HG02884 (cell line): ENCODE results near the gene PLA2G15.

Source experiments
- ATAC-seq: cut with Tn5 transposase; IDR thresholded peaks from one replicate; pipeline ENCODE4 v1.9.1; 2021; ENCODE audit warnings: mild to moderate bottlenecking, moderate library complexity; ENCODE audit not compliant: unreplicated experiment

PLA2G15 gene, protein sequence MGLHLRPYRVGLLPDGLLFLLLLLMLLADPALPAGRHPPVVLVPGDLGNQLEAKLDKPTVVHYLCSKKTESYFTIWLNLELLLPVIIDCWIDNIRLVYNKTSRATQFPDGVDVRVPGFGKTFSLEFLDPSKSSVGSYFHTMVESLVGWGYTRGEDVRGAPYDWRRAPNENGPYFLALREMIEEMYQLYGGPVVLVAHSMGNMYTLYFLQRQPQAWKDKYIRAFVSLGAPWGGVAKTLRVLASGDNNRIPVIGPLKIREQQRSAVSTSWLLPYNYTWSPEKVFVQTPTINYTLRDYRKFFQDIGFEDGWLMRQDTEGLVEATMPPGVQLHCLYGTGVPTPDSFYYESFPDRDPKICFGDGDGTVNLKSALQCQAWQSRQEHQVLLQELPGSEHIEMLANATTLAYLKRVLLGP

DNA sequence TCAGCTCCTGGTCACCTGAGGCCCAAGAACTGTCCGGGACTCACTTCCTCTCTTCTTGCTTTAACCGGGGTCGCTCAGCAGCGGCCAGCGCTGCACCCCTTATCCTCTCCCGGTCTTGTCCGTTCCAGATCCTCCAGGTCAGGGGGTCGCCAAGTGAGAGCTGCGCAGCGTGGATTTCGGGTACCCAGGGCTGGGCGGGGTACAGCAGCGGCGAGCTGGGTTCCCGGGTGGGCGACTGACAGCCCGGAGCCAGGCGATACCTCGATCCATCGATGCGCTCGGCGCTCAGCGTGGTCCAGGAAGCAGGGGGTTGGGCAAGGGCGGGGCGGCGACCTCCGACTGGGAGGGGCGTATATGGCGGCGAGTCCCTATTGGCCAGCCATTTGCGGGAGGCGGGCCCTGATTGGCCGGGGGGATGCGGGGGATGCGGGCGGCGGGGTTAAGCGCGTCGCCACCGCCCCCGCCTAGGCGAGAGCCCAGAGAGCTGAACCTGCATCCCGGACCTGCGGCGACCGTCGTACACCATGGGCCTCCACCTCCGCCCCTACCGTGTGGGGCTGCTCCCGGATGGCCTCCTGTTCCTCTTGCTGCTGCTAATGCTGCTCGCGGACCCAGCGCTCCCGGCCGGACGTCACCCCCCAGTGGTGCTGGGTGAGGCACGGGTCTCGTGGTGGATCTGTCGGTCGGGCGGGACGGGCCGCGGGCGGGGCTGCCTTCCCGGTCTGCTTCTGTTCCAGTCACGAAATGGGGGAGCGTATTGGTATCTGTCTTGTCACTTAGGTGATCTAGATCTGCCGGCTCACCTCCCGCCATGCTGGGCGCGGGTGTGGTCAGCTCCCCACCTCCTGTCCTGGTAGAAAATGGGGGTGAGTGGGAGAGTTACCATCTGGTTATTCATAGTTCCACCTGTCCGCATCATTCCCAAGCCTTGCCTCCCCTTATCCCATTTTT, at the start of gene PLA2G15:
PLA2G15 (plus strand) TSS at position 471 of the 951 bp plus-strand sequence; CDS start at position 525, 54 bp downstream.
- ATAC-seq = peak; percentile 87

DNA sequence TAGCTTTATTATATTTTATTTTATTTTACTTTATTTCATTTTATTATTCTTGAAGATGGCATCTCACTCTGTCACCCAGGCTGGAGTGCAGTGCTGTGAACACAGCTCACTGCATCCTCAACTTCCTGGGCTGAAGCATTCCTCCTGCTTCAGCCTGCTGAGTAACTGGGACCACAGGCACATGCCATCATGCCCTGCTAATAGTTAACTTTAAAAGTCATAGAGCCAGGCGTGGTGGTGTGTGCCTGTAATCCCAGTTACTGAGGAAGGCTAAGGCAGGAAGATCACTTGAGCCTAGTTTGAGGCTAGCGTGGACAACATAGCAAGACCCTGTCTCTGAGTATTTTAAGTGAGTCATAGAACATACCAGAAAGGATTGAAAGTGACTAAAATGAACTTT, 47.9 kb upstream of the PLA2G15 start:
- ATAC-seq = no peak

DNA sequence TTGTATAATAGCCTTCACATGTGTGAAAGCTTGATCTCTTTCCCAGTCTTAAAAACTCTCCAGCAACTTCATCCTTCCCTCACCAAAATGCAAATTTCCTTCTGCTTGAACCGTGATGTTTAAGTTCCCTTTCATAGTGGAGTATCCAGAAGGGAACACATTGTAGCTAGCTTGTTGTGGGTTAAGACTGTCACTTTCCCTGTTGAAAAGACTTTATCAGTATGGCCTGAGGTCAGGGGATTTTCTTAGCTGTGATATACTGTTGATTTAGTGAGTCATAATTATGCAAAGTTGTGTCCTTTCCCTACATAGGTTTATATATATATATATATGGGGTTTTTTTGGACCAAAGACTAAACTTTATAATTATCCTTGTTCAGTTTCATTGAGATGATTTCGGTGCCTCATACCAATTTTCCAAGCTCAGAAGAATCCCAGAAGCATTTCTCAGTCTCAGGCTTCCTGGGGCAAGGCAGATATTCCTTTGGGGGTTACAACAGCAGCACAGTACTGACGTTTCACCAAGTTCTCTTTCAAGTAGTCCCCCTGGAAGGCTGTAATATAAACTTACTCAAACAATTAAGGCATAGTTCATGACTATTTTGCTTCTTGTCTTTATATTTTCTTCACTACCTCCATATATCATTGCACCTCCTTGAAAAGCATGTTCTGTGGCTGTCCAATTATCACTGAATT, 44.9 kb upstream of the PLA2G15 start:
- ATAC-seq = no peak

DNA sequence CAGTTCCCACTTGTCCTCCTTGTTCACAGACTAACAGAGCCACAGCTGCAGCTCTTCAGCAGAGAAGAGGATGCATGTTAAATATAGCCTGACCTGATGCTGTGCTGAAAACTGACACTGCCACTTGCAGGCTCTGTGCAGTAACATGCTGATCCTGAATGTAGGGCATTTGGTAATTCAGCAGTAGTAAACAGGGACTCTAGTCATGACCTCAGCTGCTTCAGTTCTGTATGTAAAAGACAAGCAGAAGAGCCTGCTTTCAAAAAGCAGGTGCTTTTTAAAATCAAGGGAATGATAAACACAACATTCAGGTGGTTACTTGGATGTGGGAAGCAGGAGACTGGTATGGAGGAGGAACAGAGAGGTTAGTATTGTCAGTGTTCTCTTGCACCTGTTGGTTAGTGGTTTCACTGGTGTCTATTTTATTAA, 43.1 kb upstream of the PLA2G15 start:
- no peak for ATAC-seq

DNA sequence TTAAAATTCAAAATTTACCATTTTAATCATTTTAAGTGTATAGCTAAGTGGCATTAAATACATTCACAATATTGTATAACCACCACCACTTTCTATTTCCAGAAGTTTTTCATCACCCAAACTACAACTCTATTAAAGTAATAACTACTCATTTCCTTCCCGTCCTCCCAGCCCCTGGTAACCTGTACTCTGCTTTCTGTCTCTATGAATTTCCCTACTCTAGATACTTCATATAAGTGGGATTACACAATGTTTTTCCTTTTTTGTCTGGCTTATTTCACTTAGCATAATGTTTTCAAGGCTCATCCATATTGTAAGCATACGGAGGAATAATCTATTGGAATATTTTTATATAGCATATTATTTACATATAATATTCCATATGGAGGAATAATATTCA, 38.9 kb upstream of the PLA2G15 start:
- no peak for ATAC-seq

DNA sequence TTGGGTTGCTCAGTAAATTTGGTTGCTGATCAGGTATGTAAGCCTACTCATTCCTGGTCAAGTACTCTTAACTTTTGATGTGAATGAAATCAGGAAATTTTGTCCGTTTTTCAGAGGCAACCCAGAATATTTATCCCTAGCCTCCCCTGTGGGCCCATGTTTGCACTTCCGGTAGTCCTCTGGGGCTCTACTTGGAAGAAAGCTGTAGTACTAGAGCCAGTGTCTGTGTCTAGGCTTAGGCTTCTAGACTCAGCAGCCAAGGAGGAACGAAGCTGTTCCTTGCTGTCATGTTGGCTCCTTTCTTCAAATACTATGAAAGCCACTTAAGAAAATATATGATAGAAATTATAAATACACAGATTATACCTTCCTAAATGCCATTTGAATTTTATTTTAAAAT, 30.4 kb upstream of the PLA2G15 start:
- ATAC-seq = no peak

DNA sequence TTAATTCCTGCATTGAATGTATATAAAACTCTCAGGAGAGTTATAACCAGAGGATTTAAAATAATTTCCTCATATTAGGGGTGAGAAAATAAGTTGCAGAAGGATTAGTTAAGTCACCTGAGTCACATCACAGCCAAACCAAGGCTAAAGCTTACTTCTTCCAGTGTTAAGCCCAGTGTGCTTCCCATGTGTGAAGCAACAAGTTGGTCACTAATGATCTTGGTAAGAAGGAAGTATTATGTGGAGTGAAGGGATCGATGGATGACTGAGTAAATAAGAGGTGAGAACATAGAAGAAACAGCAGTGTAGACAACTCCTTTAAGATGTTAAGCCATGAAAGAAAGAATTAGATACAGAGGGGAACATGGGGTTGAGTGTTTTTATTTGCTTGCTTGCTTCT, 29.9 kb upstream of the PLA2G15 start:
- ATAC-seq = no peak

DNA sequence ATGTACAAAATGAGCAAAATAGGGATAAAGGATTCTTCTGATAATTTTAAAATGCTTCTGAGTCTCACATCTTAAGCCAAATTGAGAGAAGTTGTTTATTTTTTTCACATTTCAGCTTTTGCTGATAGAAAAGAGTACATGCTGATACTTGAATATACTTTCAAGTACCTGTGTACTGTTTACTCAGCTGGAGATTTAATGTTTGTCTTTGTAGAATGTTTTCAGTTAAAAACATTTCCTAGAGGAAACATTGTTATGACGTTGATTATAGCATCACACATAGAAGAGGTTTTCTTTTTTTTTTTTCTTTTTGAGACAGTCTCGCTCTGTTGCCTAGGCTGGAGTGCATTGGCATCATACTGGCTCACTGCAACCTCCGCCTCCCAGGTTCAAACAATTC, 28.9 kb upstream of the PLA2G15 start:
- ATAC-seq = no peak

DNA sequence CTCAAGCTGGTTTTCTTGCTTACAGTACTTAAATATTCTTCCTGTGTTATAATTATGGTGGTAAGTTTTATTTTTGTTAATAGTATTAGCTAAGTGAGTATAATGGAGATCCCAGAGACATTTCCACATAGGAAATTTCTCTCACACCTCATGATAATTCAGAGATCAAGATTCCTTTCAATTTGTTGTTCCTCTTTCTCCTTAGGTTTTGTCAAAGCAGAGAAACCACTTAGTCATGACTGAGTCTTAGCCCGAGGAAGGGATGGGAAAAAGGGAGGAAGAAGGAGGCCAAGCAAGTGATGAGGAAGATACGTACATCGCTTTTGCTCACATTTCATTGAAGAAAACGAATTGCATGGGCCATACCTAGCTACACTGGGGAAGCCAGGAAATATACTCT, 27.7 kb upstream of the PLA2G15 start:
- no peak for ATAC-seq

DNA sequence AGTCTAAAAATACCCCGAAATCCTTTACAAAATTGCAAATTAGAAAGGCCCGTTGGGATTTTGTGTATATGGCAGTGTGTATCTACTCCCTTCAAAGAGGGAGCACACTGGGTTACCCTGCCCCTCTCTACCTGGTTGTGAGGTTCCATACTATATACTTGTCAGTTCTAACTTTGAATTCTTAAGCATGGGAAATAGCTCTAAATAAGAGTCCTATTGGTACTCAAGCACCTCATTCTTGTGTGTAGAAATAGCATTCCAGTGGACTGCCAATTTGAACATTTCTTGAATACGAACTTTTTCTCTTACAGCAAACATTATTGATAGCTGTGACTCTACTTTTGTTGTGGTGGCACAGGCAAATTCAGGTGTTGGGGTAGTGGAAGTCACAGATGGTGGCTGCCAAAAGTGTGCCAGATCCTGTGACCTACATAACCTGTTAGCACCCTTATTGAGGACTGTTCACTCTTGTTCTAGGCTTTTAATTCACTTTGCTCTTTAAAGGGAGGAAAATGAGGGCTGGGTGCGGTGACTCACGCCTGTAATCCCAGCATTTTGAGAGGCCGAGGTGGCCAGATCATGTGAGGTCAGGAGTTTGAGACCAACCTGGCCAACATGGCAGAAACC, 25.3 kb upstream of the PLA2G15 start:
- no peak for ATAC-seq

DNA sequence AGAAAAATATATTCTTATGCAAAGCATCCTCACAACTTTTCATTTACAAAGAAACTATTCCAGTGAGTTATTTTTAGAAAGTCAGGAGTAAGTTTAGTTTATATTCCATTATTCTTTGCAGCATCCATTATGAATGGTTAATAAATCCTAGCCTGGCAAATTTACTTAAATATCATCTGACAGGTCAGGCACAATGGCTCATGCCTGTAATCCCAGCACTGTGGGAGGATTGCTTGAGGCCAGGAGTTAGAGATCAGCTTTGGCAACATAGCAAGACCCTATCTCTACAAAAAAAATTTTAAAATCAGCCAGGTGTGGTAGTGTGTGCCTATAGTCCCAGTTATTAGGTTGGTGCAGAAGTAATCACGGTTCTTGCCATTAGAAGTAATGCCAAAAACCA, 22.1 kb upstream of the PLA2G15 start:
- no peak for ATAC-seq

DNA sequence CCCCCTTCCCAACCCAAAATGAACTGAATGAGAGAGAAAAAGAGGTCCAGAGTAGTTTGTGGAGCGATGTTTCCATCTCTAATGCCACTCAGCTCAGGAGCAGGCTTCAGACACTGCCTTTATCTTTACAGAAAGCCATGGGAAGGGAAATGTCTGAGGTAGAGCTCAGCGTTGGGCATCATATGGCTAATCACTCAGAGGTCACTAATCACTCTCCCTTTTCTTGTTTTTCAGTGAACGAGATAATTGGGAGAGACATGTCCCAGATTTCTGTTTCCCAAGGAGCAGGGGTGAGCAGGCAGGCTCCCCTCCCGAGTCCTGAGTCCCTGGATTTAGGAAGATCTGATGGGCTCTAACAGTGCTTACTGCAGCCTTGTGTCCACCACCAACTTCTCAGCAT, 19.1 kb upstream of the PLA2G15 start:
- ATAC-seq = no peak

DNA sequence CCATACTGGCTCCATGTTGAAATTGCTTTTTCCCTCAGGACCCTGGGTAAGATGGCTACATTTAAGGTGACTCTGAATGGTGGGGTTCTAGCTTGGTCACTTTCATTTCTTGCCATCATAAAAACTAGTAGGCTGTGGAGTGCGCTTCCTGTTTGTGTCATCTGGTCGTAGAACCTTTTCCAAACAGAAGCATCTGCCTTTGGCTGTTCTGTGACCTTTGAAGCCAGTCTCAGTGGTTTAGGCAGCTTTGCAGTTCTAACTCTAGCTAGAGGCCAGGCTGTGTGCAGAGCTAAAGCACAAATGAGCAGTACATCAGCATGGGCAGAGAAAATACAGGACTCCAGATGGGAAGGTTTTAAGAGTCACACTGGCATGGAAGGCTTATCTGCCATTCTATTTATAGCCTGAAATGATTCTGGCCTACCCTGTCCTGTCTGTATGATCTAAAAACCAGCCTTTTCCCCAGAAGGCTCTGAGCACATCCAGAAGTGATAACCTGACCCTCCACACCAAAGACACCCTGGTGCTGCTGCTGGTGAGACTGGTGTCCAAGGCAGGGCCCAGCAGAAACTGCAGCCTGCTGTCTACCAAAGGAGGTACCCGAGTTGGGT, 17.9 kb upstream of the PLA2G15 start:
- no peak for ATAC-seq

DNA sequence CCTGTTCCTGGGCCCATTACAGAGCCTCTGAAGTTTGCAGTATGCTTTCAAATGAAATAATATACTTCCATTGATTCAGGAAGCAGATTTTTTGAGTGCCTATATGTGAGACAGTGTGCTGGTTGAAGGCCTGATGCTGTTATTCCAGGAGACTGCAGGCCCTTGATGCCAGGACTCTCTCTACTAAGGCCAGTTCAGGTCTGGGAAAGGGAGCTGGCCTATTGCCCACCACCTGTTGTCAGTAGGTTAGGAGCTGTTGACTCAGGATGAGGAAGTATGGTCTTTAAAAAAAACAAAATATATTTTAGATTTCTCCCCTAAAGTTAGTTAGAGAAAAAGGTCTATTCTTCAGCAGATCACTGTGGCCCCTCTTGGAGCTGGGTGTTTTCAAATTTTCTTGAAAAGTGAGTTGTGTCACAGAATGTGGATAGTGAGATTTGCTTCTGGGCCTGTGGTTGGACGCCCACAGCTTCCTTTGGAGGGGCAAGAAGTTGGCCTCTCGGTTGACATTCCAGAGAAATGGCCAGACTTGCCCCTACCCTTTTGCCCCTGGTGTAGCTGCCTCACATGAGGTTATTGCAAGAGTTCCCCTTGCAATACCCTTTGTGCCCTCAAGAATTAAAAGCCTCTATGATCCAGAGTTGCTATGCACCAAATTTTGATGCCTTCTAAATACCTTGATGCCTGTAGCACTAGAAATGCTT, 17.2 kb upstream of the PLA2G15 start:
- no peak for ATAC-seq

DNA sequence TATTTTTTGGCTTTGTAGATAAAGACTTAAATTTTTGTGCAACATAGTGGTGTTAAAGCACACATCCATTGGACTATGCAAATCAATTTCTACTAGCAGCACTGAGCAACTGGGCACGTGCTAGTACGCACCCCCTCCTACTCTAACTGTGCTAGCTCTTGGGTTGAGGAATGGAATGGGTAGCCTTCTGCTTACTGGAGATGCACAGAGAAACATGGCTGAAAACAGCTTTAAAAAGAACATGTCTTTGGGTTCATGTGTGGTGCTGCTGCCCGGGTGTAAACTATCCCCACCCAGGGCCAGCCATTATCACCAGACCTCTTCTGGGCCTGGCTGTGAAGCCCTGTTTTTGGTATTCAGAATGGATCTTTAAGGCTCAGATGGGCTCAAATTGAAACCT, 16.5 kb upstream of the PLA2G15 start:
- no peak for ATAC-seq

DNA sequence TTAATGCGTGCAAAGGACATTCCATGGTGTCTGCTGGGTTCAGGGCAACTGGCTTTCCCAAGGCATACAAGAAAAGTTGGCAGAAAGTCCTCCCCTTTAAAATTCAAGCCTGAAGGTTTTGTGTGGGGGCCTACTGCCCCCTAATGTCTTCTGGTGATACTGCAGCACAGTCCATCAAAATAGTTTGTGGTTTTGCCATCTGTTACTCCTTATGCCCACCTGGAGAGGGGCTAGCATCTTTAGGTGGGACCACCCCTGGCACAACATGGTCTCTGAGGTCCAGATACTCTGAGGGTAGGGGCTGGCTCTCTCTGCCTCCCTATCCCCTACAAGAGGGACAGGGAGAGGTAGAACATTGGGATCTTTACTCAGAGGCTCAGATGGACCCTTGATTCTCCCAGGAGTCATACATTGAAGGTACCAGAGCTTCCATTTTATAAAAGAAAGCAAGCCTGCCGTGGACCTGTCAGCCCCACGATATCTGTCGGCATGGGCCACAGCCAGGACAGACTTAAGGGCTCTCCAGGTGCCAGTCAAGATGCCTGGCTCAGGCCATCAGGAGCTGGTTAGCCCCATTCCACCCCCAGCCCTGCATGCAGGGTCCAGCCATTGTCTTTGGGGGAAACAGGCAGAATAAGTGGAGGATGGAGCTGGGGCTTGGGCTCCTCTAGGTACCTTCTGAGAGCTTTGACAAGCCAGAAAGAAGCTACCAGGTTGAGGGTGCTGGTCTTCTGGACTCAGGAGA, 15.6 kb upstream of the PLA2G15 start:
- ATAC-seq = no peak

DNA sequence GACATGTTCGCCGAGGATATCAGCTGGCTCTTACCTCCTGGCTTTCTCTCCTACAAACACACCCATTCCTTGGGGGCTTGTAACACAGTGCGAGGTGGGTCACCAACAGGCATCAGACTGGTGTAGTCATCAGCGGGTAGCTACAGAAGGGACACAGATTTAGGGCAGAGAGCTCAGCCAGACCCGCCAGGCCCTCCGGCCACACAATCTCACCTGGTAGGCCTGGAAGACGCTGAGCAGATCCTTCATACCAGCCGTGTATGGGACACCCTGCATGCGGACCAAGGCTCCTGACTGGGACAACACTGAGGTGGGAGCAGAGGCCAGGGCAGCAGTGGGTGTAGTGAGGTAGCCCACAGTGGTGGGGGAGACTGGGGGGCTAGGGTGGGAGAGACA, 15.0 kb upstream of the PLA2G15 start:
- ATAC-seq = no peak

DNA sequence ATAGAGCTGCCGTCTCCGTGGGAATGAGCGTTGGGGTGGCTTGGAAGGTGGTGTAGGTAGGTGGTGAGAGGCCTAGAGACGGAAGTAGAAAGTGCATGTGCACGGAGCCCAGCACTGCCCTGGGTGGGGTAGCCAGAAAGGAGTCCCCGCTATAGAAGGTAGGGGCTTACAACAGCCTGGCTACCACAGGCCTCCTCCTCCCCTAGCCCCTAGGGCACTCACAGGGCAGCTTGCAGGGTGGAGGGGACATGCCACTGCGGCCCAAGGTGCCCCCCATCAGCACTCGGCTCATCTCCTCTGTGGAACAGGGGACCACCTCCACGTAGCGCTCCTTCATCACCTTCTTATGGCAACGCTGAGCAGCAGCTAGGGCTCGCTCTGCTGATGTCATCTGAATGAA, 14.2 kb upstream of the PLA2G15 start:
- ATAC-seq = no peak
